T-cell (primary cell): ENCODE results near the gene DLG2. TPM values are rescaled to one million over a fixed set of nuclear protein-coding genes. Genes with fewer than 3 reads are reported as not detected.

Source experiments
- ATAC-seq, 4 experiments: fragments of 200-7000 bp in 3 of 4; fragments of 150-1000 bp in 1 of 4; cut with Tn5 transposase; replicated peaks in 1 of 4; 1 replicate in 3 of 4; 2 replicates in 1 of 4; pipeline ENCODE4 v1.10.0; 2021; ENCODE audit warnings: moderate library complexity in 3 of 4, mild to moderate bottlenecking in 2 of 4, moderate number of reproducible peaks in 1 of 4
- CTCF ChIA-PET, 2 donors: fragments of 300-600 bp; sonication (Branson Sonifier 250); formaldehyde crosslinking; loops; one replicate each; lab custom pipeline; 2022; ENCODE audit warnings: antibody characterized with exemption in 2 of 2; lab: Charles Lee
- POLR2A ChIA-PET, 2 donors: fragments of 300-600 bp; sonication (Branson Sonifier 250); formaldehyde crosslinking; loops; one replicate each; lab custom pipeline; 2022; ENCODE audit warnings: antibody characterized with exemption in 2 of 2; lab: Charles Lee
- DNase-seq, 35 experiments: peaks; one replicate each; pipeline versions ENCODE4 v3.0.0 to v3.0.0-alpha.2; 2013 to 2023
- H3K27ac ChIP-seq: one replicate; pipeline ENCODE4 v1.5.1; 2013; ENCODE audit warnings: low read length
- H3K27me3 ChIP-seq, 2 experiments: replicated peaks in 1 of 2; 1 replicate in 1 of 2; 2 replicates in 1 of 2; pipeline versions ENCODE4 v1.6.1 to v1.7.0; 2013; ENCODE audit warnings: low read length in 1 of 2, mixed read lengths in 1 of 2; ENCODE audit not compliant: control insufficient read depth in 2 of 2, insufficient read depth in 2 of 2; ENCODE audit errors: extremely low read depth in 1 of 2
- H3K36me3 ChIP-seq, 2 donors: 1 replicate in 1 of 2; 2 replicates in 1 of 2; pipeline versions ENCODE4 v1.6.1 to v1.7.0; 2013; ENCODE audit warnings: low read length in 1 of 2; ENCODE audit not compliant: control insufficient read depth in 2 of 2, insufficient read depth in 1 of 2; ENCODE audit errors: extremely low read depth in 1 of 2
- H3K4me1 ChIP-seq, 2 experiments: 1 replicate in 1 of 2; 2 replicates in 1 of 2; pipeline versions ENCODE4 v1.6.1 to v1.7.0; 2013; ENCODE audit warnings: low read length in 2 of 2, mixed read lengths in 1 of 2; ENCODE audit not compliant: insufficient read depth in 2 of 2, control insufficient read depth in 1 of 2; ENCODE audit errors: extremely low read depth in 1 of 2
- H3K4me3 ChIP-seq, 2 donors: 1 replicate in 1 of 2; 2 replicates in 1 of 2; pipeline versions ENCODE4 v1.5.1 to v1.7.0; 2013; ENCODE audit warnings: mild to moderate bottlenecking in 2 of 2, low read length in 1 of 2, moderate library complexity in 1 of 2; ENCODE audit not compliant: control insufficient read depth in 1 of 2; ENCODE audit errors: extremely low read depth in 1 of 2
- H3K9me3 ChIP-seq: 2 replicates; pipeline ENCODE4 v1.7.0; 2013
- H3K27ac Mint-ChIP-seq, 2 donors: one replicate each; pipeline ENCODE4 v1.8.0; 2020 to 2021; ENCODE audit warnings: mild to moderate bottlenecking in 2 of 2, mixed read lengths in 2 of 2
- H3K27me3 Mint-ChIP-seq, 2 donors: one replicate each; pipeline ENCODE4 v1.8.0; 2021 to 2022; ENCODE audit warnings: mixed read lengths in 2 of 2
- H3K36me3 Mint-ChIP-seq: one replicate; pipeline ENCODE4 v1.8.0; 2021; ENCODE audit warnings: mixed read lengths
- H3K4me1 Mint-ChIP-seq, 3 donors: one replicate each; pipeline ENCODE4 v1.8.0; 2020 to 2022; ENCODE audit warnings: mixed read lengths in 3 of 3, mild to moderate bottlenecking in 1 of 3
- H3K4me3 Mint-ChIP-seq, 3 donors: one replicate each; pipeline ENCODE4 v1.8.0; 2020 to 2022; ENCODE audit warnings: mild to moderate bottlenecking in 3 of 3, mixed read lengths in 3 of 3, moderate library complexity in 3 of 3
- H3K9me3 Mint-ChIP-seq, 3 donors: one replicate each; pipeline ENCODE4 v1.8.0; 2020 to 2022; ENCODE audit warnings: mixed read lengths in 3 of 3
- WGBS: methylation state at CpG from one replicate; pipeline ENCODE4 v1.1.5; 2013; ENCODE audit warnings: missing lambda C conversion rate; ENCODE audit not compliant: insufficient coverage; 5-methylcytosine and 5-hydroxymethylcytosine counted together
- total RNA-seq, 35 experiments: library from RNA in 6 of 35; stranded (reverse) in 6 of 35; fragments of 120-200 nt in 1 of 35; gene quantifications; one replicate each; pipeline versions ENCODE4 v1.2.1 to v1.2.4 and lab custom pipeline; 2013 to 2026

Gene DLG2
- total RNA-seq, 5 donors from 2014 or later (not counting 1 experiment from before 2014, with no cell fraction given): 2.3 to 4.1 (median 2.9) TPM

DNA sequence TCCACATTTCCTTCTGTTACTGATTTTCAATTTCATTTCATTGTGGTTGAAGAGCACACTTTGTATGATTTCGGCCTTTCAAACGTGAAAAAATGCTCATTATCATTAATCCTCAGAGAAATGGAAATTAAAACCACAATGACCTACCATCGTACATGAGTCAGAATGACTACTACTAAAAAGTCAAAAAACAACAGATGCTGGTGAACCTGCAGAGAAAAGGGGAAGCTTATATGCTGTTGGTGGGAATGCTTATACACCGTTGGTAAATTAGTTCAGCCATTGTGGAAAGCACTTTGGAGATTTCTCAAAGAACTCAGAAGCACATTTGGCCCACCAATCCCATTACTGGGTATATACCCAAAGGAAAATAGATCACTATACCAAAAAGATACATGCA lies 57.6 kb downstream of the DLG2 start:
- ATAC-seq: no peak
- Mint-ChIP-seq H3K36me3 (no peaks in the 10 kb centered on the region), H3K4me1 (peaks cover 0 to 4% (median 3%) of the 10 kb centered on the region in 3 donors), H3K27ac (no peak overlapping the region), H3K9me3 (no peaks in the 10 kb centered on the region), H3K4me3 (no peak overlapping the region), H3K27me3 (peaks cover 17 to 27% of the 10 kb centered on the region in 2 donors)
- WGBS: no CpG with 5 or more reads among the region's 4 CpGs
- H3K27me3 ChIP-seq: no peaks in the 10 kb centered on the region
- no peaks in the 10 kb centered on the region for H3K9me3 ChIP-seq
- POLR2A ChIA-PET: no interaction called here
- DNase-seq: no peak
- no peaks in the 10 kb centered on the region for H3K4me1 ChIP-seq
- H3K27ac ChIP-seq: no peak overlapping the region
- H3K36me3 ChIP-seq: no peaks in the 10 kb centered on the region
- CTCF ChIA-PET: no interaction called here
- no peak overlapping the region for H3K4me3 ChIP-seq

DNA sequence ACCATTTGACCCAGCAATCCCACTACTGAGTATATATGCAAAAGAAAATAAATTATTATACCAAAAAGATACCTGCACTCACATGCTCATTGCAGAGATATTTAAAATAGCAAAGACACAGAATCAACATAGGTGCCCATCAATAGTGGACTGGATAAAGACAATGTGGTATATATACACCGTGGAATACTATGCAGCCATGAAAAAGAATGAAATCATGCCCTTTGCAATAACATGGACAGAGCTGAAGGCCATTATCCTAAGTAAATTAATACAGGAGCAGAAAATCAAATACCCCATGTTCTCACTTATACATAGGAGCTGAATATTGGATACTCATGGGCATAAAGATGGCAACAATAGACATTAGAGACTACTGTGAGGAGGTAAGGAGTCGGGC lies 68.7 kb downstream of the DLG2 start:
- H3K27ac Mint-ChIP-seq: no peak overlapping the region
- ATAC-seq (no peak), DNase-seq (no peak)
- H3K9me3 ChIP-seq: no peaks in the 10 kb centered on the region
- H3K4me1 Mint-ChIP-seq: no peaks in the 10 kb centered on the region
- no CpG with 5 or more reads among the region's 2 CpGs for WGBS
- peaks cover 6 to 12% (median 7%) of the 10 kb centered on the region in 3 donors for H3K9me3 Mint-ChIP-seq
- ChIA-PET CTCF (no interaction called here), POLR2A (no interaction called here)
- H3K4me3 ChIP-seq: no peak overlapping the region
- H3K4me1 ChIP-seq: no peaks in the 10 kb centered on the region
- H3K27me3 ChIP-seq: no peaks in the 10 kb centered on the region
- H3K27ac ChIP-seq: no peak overlapping the region
- H3K36me3 ChIP-seq: no peaks in the 10 kb centered on the region
- peaks cover 0 to 12% of the 10 kb centered on the region in 2 donors for H3K27me3 Mint-ChIP-seq
- no peaks in the 10 kb centered on the region for H3K36me3 Mint-ChIP-seq
- H3K4me3 Mint-ChIP-seq: no peak overlapping the region

DNA sequence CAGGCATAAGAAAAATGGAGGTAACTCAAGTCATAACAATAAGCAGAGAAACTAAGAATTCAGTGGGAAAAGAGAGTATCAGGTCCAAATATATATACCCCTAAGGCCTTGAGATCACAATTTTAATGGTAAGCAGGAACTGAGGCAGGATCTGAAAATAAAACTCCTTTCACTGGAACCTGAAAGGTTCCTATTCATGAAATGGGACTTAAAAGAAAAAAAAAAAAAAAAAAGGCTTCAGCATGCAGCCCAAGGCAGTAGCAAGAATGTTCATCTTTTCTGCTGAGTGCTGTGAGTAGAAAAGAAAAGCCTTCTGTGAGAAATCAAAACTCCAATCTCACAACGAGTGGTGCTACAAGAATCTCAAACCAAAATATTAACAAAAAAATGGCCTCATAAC lies 75.3 kb downstream of the DLG2 start:
- H3K4me3 ChIP-seq: no peak overlapping the region
- ChIA-PET CTCF (no interaction called here), POLR2A (no interaction called here)
- Mint-ChIP-seq H3K4me1 (no peaks in the 10 kb centered on the region), H3K27me3 (peaks cover under 1 to 5% of the 10 kb centered on the region in 2 donors), H3K4me3 (no peak overlapping the region), H3K36me3 (no peaks in the 10 kb centered on the region), H3K27ac (no peak overlapping the region), H3K9me3 (peaks cover 0 to 4% (median 0%) of the 10 kb centered on the region in 3 donors)
- WGBS: no CpG with 5 or more reads among the region's 1 CpG
- no peak for ATAC-seq
- H3K9me3 ChIP-seq: no peaks in the 10 kb centered on the region
- H3K4me1 ChIP-seq: no peaks in the 10 kb centered on the region
- H3K27ac ChIP-seq: no peak overlapping the region
- H3K36me3 ChIP-seq: no peaks in the 10 kb centered on the region
- peaks cover 0 to 10% of the 10 kb centered on the region in 2 experiments for H3K27me3 ChIP-seq
- DNase-seq: no peak

DNA sequence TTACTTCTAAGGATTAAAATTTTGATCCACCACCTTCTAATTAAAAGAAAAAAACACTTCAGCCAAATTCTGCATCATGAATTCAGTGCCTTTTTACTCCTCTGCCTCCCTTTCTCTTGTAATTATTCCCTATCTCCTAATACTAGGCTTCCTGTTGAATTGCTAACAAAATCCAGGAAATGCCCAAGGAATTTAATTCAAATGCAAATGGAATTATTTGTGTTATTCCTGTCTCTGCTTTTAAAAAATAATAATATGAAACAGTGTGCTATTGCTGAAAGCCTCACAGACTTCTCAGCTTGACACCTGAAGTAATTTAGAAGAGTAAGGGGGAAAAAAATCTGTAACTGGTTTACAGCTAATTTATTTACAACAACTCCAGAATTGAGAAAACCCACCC lies 85.5 kb downstream of the DLG2 start:
- H3K27ac ChIP-seq: no peak overlapping the region
- no peaks in the 10 kb centered on the region for H3K4me1 ChIP-seq
- no peaks in the 10 kb centered on the region for H3K4me1 Mint-ChIP-seq
- no peak for ATAC-seq
- H3K9me3 ChIP-seq: no peaks in the 10 kb centered on the region
- ChIA-PET CTCF (no interaction called here), POLR2A (no interaction called here)
- DNase-seq: no peak
- H3K9me3 Mint-ChIP-seq: peaks cover 0 to 9% (median 2%) of the 10 kb centered on the region in 3 donors
- H3K27me3 Mint-ChIP-seq: no peaks in the 10 kb centered on the region
- no peak overlapping the region for H3K4me3 ChIP-seq
- H3K36me3 ChIP-seq: no peaks in the 10 kb centered on the region
- H3K27ac Mint-ChIP-seq: no peak overlapping the region
- no peaks in the 10 kb centered on the region for H3K27me3 ChIP-seq
- H3K36me3 Mint-ChIP-seq: no peaks in the 10 kb centered on the region
- H3K4me3 Mint-ChIP-seq: no peak overlapping the region

DNA sequence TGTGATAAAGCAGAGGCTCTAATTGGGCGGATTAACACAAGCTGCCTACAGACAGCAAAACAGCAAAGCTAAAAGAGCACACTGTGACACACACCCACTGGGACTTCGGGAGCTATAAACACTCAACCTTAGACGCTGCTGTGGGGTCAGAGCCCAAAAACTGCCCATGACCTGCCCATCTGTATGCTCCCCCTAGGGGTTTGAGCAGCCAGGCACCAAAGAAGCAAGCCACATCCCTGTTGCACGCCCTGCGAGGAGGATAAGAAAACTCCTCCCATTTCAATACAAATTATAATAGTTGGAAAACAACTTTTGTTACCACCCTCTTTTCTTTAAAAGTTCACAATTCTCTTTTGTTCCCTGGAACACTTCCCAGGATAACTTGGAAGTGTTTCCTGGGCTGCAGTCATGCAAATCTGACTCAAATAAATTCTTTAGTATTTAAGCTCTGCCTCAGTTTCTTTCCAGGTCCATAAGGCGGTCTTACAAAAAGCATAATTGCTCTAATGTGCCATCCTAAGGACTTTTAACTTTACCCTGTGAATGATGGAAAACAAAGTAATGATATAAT lies 86.4 kb downstream of the DLG2 start:
- Histone ChIP-seq H3K4me1 (no peaks in the 10 kb centered on the region), H3K36me3 (no peaks in the 10 kb centered on the region), H3K4me3 (no peak overlapping the region), H3K9me3 (no peaks in the 10 kb centered on the region), H3K27ac (no peak overlapping the region), H3K27me3 (no peaks in the 10 kb centered on the region)
- ATAC-seq (no peak), DNase-seq (no peak)
- ChIA-PET CTCF (no interaction called here), POLR2A (no interaction called here)
- Mint-ChIP-seq H3K27ac (no peak overlapping the region), H3K27me3 (no peaks in the 10 kb centered on the region), H3K9me3 (peaks cover 0 to 5% (median 0%) of the 10 kb centered on the region in 3 donors), H3K4me3 (no peak overlapping the region), H3K36me3 (no peaks in the 10 kb centered on the region), H3K4me1 (no peaks in the 10 kb centered on the region)
- 77% methylated on average over 3 of the region's 6 CpGs for WGBS

DNA sequence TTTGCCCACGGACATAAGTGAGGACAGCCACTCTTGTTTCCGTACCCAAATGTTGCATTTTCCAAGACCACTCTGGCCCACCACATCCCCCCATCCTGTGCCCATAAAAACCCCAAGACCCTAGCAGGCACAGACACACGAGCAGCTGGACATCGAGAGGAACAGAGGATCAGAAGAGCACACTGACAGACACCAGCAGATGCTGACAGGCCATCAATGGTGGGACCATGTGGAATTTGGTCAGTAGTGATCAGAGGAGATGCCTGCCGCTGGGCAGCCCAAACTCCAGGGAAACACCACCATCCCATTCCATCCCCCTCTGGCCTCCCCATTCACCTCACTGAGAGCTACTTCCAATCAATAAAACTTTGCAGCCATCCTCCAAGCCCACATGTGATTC lies 87.0 kb downstream of the DLG2 start:
- DNase-seq (no peak), ATAC-seq (no peak)
- Mint-ChIP-seq H3K27me3 (no peaks in the 10 kb centered on the region), H3K9me3 (peaks cover 0 to 5% (median 2%) of the 10 kb centered on the region in 3 donors), H3K4me3 (no peak overlapping the region), H3K27ac (no peak overlapping the region), H3K36me3 (no peaks in the 10 kb centered on the region), H3K4me1 (no peaks in the 10 kb centered on the region)
- Histone ChIP-seq H3K36me3 (no peaks in the 10 kb centered on the region), H3K27ac (no peak overlapping the region), H3K4me1 (no peaks in the 10 kb centered on the region), H3K9me3 (no peaks in the 10 kb centered on the region), H3K27me3 (no peaks in the 10 kb centered on the region), H3K4me3 (no peak overlapping the region)
- CTCF ChIA-PET: no interaction called here
- POLR2A ChIA-PET: no interaction called here
- 86% methylated on average over 1 of the region's 5 CpGs for WGBS

DNA sequence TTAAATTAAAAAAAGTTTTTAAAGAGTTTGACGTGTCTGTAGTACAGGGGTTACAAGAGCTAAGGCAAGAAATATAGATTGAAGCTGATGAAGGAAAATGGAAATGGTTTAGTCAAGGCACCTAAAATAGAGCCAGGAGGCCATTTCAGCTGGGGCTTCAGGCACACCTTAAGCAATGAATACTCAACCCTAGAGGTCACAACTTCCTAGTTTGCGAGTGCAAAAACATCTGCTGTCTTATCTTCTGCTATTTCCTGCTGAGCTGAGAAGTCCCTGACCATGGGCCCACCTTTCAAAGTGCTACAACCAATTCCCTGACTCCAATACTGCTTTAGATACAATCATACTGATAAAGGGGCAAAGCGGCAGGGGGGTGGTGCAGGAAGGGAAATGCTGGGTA lies 87.4 kb downstream of the DLG2 start:
- ChIA-PET CTCF (no interaction called here), POLR2A (interaction anchor here in 1 of 2 donors (0.6 kb wide), 1 partner anchor 1250 kb away, joined by 3 read pairs; no protein-coding TSS in a partner anchor)
- no peak overlapping the region for H3K27ac Mint-ChIP-seq
- DNase-seq (no peak), ATAC-seq (no peak)
- no peaks in the 10 kb centered on the region for H3K4me1 Mint-ChIP-seq
- no peaks in the 10 kb centered on the region for H3K27me3 Mint-ChIP-seq
- Histone ChIP-seq H3K27me3 (no peaks in the 10 kb centered on the region), H3K27ac (no peak overlapping the region), H3K9me3 (no peaks in the 10 kb centered on the region), H3K4me1 (no peaks in the 10 kb centered on the region), H3K4me3 (no peak overlapping the region), H3K36me3 (no peaks in the 10 kb centered on the region)
- no CpG with 5 or more reads among the region's 3 CpGs for WGBS
- H3K36me3 Mint-ChIP-seq: peaks cover 4% of the 10 kb centered on the region
- peaks cover 4 to 6% (median 4%) of the 10 kb centered on the region in 3 donors for H3K9me3 Mint-ChIP-seq
- no peak overlapping the region for H3K4me3 Mint-ChIP-seq
